ENCODE data around the gene LINGO4.
A peak's percentile ranks its signal among the peaks of the same experiment; 100 is the strongest.

Gene LINGO4, protein sequence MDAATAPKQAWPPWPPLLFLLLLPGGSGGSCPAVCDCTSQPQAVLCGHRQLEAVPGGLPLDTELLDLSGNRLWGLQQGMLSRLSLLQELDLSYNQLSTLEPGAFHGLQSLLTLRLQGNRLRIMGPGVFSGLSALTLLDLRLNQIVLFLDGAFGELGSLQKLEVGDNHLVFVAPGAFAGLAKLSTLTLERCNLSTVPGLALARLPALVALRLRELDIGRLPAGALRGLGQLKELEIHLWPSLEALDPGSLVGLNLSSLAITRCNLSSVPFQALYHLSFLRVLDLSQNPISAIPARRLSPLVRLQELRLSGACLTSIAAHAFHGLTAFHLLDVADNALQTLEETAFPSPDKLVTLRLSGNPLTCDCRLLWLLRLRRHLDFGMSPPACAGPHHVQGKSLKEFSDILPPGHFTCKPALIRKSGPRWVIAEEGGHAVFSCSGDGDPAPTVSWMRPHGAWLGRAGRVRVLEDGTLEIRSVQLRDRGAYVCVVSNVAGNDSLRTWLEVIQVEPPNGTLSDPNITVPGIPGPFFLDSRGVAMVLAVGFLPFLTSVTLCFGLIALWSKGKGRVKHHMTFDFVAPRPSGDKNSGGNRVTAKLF

GRCh38 chr1:151805066-151805820, at the start of gene LINGO4:
Gene LINGO4, minus strand, starts transcription at chr1:151805419. Its CDS starts 2,715 bp downstream, at chr1:151802704.
- in situ Hi-C loops (cut with HindIII; ENCODE audit: low pct_ligation_motif_present, low pct_unique_long_range_greater_than_20kb, low sequenced_read_pairs), result no loop called here
- no peak for DNase-seq

DNA sequence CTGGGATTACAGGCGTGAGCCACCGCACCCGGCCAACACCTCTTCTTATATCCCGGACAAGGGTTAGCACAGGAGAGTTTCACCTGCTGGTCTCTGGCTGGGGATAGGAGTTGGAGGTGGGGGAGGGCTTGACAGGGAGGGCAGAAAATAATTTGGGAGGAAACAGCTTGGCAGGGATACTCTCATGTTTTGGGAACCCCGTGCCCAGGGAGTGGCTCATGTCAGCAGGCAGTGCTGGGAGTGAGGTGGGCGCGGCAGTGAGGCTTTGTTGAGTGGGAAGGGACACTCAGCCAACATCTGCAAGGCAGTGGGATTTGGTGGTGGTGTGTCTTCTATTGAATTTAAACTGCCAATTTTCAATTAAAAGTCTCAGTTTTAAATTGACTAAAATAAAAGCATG, 49.4 kb upstream of the LINGO4 start:
- no peak for DNase-seq
- in situ Hi-C loops (cut with HindIII; ENCODE audit: low pct_ligation_motif_present, low pct_unique_long_range_greater_than_20kb, low sequenced_read_pairs), result no loop called here

DNA sequence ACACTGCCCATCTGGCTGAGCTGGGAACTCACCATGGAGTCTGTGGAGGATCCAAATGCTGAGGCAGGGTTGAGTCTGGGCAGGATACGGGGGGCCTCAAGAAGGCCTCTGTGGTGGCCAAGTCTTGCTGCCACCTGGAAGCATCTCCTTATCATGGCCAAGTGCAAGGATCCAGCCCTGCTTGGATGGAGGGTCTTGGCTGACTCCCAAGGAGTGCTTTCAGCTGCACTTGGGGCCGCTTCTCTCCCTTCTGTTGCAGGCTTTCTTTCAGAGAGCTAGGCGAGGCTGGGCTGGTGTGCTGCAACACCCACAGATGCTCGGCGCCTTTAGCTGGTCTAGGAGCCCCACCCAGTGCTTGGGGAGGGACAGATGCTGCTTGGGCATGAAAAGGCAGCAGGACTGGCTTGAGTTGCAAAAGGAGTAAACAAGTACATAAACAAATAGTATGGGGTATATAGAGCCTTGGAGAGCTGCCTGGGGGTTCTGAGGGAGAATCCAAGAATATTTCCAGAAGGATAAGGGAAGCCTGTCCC, 48.3 kb upstream of the LINGO4 start, which contains the start of gene THEM5:
THEM5 (minus strand) TSS at position 302 of the 533 bp plus-strand sequence; CDS start at position 155, 147 bp downstream.
- in situ Hi-C loops (cut with HindIII; ENCODE audit: low pct_ligation_motif_present, low pct_unique_long_range_greater_than_20kb, low sequenced_read_pairs), result no loop called here
- DNase-seq, result no peak

GRCh38 chr1:151852733-151853132, 47.5 kb upstream of the LINGO4 start:
- no peak for DNase-seq
- in situ Hi-C loops (cut with HindIII; ENCODE audit: low pct_ligation_motif_present, low pct_unique_long_range_greater_than_20kb, low sequenced_read_pairs), result no loop called here

GRCh38 chr1:151851886-151852285, 46.7 kb upstream of the LINGO4 start:
- in situ Hi-C loops (cut with HindIII; ENCODE audit: low pct_ligation_motif_present, low pct_unique_long_range_greater_than_20kb, low sequenced_read_pairs), result no loop called here
- no peak for DNase-seq

DNA sequence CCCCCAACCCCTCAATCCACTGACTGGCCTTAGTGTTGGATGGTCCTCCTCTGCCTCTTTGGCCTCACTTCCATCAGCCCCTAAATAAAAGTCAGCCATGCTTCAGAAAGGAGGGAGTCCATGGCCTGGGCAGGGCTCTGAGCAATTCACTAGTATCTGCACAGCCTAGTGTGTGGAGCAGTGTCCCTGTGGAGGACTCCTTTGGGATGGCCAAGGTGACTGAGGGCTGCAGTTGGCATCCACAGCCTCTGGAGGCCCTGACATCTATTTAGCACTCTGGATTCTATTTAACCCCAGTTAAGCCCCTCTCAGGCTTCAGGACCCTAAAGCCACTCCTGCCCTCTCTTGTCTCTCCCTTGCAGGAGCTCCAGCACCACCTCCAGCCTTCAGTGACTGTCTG, 44.7 kb upstream of the LINGO4 start:
- in situ Hi-C loops (cut with HindIII; ENCODE audit: low pct_ligation_motif_present, low pct_unique_long_range_greater_than_20kb, low sequenced_read_pairs), result no loop called here
- DNase-seq, result no peak

DNA sequence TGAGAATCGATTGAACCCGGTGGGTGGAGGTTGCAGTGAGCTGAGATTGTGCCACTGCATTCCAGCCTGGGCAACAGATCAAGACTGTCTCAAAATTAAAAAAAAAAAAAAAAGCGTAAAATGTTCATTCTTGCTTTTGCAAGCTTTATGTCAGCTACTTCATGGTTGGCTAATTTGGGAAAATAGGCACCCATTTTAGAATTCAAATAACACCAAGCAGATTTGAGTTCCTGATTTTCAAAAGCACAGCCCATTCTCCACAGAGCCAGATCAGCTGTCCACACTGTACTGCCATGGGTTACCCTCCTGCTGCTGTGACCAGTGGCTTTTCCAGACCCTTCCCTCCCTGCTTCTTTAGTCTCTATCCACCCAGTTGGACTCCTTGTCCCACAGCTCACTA, 43.9 kb upstream of the LINGO4 start:
- in situ Hi-C loops (cut with HindIII; ENCODE audit: low pct_ligation_motif_present, low pct_unique_long_range_greater_than_20kb, low sequenced_read_pairs), result no loop called here
- no peak for DNase-seq

- in situ Hi-C loops (cut with HindIII; ENCODE audit: low pct_ligation_motif_present, low pct_unique_long_range_greater_than_20kb, low sequenced_read_pairs), result no loop called here
- no peak for DNase-seq
Measured at GRCh38 chr1:151847867-151848596, 42.8 kb upstream of the LINGO4 start.

DNA sequence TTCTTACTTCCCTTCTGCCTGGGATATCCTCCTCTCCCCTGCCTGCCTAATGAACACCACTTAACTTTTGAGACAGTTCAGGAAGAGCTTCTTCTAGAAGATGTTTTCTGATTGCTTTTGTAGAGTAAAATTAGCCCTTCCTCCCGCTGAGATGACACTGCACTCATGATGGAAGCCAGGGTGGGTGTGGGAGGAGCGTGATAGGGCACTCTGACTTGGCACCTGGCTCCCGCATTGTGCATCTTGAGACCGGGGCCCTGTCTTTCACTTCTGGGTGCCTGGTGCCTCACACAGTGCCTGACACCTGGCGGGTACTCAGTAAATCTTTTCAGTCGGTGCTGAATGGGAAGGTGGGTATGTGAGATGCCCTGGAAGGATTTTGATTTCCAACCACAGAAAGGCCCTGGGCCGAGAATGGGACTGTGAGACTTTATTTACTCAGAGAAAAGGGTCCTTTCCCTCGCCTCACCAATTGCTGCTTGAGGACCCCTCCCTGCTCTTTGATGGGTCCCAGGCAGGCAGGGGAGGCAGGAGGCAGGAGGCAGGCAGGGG, 41.5 kb upstream of the LINGO4 start:
- DNase-seq, result no peak
- in situ Hi-C loops (cut with HindIII; ENCODE audit: low pct_ligation_motif_present, low pct_unique_long_range_greater_than_20kb, low sequenced_read_pairs), result no loop called here

DNA sequence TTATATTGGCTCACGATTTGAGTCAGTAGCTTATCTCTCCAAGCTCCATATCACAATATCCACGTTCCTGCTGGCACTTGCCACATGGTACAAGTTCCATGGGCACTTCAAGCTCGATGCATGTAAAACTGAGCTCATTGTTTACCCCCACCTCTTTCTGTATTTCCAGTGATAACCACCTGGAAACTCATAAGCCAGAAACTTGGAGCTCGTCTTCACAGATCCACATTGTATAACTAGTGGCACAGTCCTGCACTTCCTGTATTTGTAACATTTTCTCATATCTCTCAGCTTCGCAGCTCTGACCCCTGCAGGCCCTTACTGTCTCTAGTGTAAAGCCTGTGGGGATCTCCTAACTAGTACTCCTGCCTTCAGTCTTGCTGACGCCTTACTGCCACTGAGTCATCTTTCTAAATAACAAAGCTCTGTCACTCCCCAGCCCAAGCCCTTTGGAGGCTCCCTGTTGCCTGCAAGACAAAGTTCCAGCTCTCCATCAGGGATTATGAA, 40.9 kb upstream of the LINGO4 start:
- in situ Hi-C loops (cut with HindIII; ENCODE audit: low pct_ligation_motif_present, low pct_unique_long_range_greater_than_20kb, low sequenced_read_pairs), result no loop called here
- DNase-seq, result peak; percentile 20

- in situ Hi-C loops (cut with HindIII; ENCODE audit: low pct_ligation_motif_present, low pct_unique_long_range_greater_than_20kb, low sequenced_read_pairs), result no loop called here
- DNase-seq, result no peak
Measured at GRCh38 chr1:151843398-151843797, 38.2 kb upstream of the LINGO4 start.

GRCh38 chr1:151841141-151841540, 35.9 kb upstream of the LINGO4 start:
- DNase-seq, result peak; percentile 15
- in situ Hi-C loops (cut with HindIII; ENCODE audit: low pct_ligation_motif_present, low pct_unique_long_range_greater_than_20kb, low sequenced_read_pairs), result no loop called here

DNA sequence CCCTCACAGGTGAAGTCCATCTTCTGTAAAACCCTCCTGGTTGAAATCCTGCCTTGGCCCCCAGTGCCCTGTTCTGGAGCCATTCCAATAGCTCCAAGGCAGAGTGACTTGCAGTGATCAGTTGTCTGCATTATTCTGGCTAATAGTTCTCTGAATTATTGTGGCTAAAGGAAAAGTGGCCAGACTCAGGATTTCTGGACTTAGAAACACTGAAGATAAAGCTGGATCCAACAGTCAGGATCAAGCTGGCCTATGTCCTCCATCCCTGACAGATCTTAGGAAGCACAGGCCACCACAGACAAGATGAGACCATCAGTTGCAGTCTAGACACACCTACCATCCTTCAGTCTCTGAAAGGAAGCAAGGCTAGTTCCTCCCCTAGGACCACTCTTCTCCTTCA, 35.2 kb upstream of the LINGO4 start:
- no peak for DNase-seq
- in situ Hi-C loops (cut with HindIII; ENCODE audit: low pct_ligation_motif_present, low pct_unique_long_range_greater_than_20kb, low sequenced_read_pairs), result no loop called here

DNA sequence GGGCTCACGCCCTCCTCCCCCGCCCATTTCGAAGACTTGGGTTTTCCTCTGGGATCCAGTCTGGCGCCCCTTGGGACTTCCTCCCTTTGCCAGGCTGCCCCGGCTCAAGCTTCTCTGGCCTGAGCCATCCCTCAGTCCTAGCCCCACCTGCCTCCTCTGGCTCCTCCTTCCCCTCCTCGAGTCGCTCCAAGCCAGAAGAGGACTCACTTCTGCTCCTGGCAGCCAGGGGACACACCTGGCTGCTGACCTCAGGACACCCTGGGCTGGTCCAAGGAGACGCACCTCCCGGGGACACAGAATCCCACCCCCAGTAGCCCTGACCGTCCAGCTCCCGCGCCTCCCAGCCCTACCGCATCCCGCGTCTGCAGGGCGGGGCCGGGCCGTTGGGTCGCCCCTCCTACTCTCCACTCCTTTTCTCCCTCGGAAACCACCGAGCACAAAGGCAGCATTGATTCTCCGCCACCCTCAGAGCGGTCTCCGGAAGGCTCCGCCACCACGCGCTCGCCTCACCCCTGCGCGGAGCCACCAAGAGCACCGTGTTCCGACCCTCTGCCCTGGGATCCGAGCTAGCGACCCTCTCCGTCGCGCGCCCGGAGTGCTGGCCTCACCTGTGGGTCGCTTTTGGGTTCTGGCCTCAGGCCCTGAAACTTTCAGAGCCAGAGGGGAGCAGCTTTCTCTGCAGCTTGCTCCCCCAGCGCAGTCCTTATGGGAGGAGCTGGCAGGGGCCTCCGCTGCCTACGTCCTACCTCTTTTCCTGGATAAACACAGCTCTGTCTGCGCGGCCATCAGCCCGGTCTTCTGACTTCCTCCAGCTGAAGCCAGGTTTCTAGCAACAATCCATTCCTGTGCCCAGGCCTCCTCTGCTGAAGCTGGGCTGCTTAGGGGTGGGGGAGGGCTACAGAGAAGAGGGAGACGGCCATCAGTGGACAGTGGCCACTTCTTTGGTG, 34.5 kb upstream of the LINGO4 start, which contains the start of gene C2CD4D:
C2CD4D (minus strand) TSS at position 364 of the 947 bp plus-strand sequence. CDS start 831 bp downstream, outside the sequence.
- in situ Hi-C loops (cut with HindIII; ENCODE audit: low pct_ligation_motif_present, low pct_unique_long_range_greater_than_20kb, low sequenced_read_pairs), result no loop called here
- peak; percentile 24 for DNase-seq

- in situ Hi-C loops (cut with HindIII; ENCODE audit: low pct_ligation_motif_present, low pct_unique_long_range_greater_than_20kb, low sequenced_read_pairs), result no loop called here
- no peak for DNase-seq
Measured at GRCh38 chr1:151839082-151839412, 33.8 kb upstream of the LINGO4 start.

GRCh38 chr1:151838222-151839081, 33.2 kb upstream of the LINGO4 start:
- no peak for DNase-seq
- in situ Hi-C loops (cut with HindIII; ENCODE audit: low pct_ligation_motif_present, low pct_unique_long_range_greater_than_20kb, low sequenced_read_pairs), result no loop called here

Measured in ACHN (cell line).